A549 (cell line): ENCODE measurements around the gene PPP1R9B. TPM values are rescaled to one million over a fixed set of nuclear protein-coding genes. Genes with fewer than 3 reads are reported as not detected.

Experiments
- ATAC-seq, 2 experiments: fragments of 200-7000 bp in 1 of 2; fragments of >200 bp in 1 of 2; cut with Nextera tagmentation in 1 of 2; cut with Tn5 transposase in 1 of 2; 3 replicates each; pipeline versions ENCODE4 v1.8.0 to v1.9.1; 2018 to 2020; ENCODE audit warnings: mild to moderate bottlenecking in 1 of 2, moderate library complexity in 1 of 2
- CTCF ChIA-PET: fragments of 300-600 bp; sonication (Branson Sonifier 250); formaldehyde crosslinking; extraction: SDS; loops from one replicate; lab custom pipeline; 2021; ENCODE audit warnings: antibody characterized with exemption, inconsistent platforms; lab: Yijun Ruan, JAX
- POLR2A ChIA-PET: fragments of 350-600 bp; formaldehyde crosslinking; extraction: SDS; loops from one replicate; lab custom pipeline; 2021; ENCODE audit warnings: antibody characterized with exemption, inconsistent platforms; lab: Yijun Ruan, JAX
- DNase-seq, 2 experiments: peaks; one replicate each; pipeline versions ENCODE4 v3.0.0 to v3.0.0-alpha.2; 2011 to 2016; ENCODE audit warnings: low read depth in 1 of 2, low spot score in 1 of 2
- FAIRE-seq: peaks from 2 replicates; lab custom pipeline; 2011; peaks lifted over from hg19 to GRCh38; lab: Jason Lieb, UNC
- H3K27ac ChIP-seq, 2 experiments: fragments of >200 bp; sonication (Bioruptor Twin); formaldehyde crosslinking; 3 replicates each; pipeline ENCODE4 v1.5.1; 2016 to 2017
- H3K4me1 ChIP-seq: fragments of >200 bp; sonication (Bioruptor Twin); formaldehyde crosslinking; 3 replicates; pipeline ENCODE4 v1.6.1; 2016
- H3K4me2 ChIP-seq: fragments of >200 bp; sonication (Bioruptor Twin); formaldehyde crosslinking; 3 replicates; pipeline ENCODE4 v1.6.1; 2016
- H3K4me3 ChIP-seq: fragments of >200 bp; sonication (Bioruptor Twin); formaldehyde crosslinking; 3 replicates; pipeline ENCODE4 v1.5.1; 2016
- H3K9me3 ChIP-seq: fragments of >200 bp; sonication (Bioruptor Twin); formaldehyde crosslinking; 3 replicates; pipeline ENCODE4 v1.6.1; 2016
- CEBPB ChIP-seq, 2 experiments: fragments of >200 bp in 1 of 2; sonication (Bioruptor Twin) in 1 of 2; formaldehyde crosslinking in 1 of 2; IDR thresholded peaks; 2 replicates each; pipeline ENCODE4 v1.6.1; 2012 to 2016
- CHD4 ChIP-seq: fragments of 200-600 bp; sonication (generic); IDR thresholded peaks from 2 replicates; pipeline ENCODE4 v1.6.1; 2016; ENCODE audit warnings: antibody characterized with exemption, mild to moderate bottlenecking, borderline replicate concordance
- ESRRA ChIP-seq: fragments of 150-350 bp; IDR thresholded peaks from 2 replicates; pipeline ENCODE4 v1.6.1; 2014; ENCODE audit warnings: mild to moderate bottlenecking, low read length, borderline replicate concordance
- FOSB ChIP-seq: fragments of 250-450 bp; sonication (Bioruptor Pico); IDR thresholded peaks from 2 replicates; pipeline ENCODE4 v1.5.0; 2020; ENCODE audit warnings: mild to moderate bottlenecking, moderate library complexity
- FOSL2 ChIP-seq, 2 experiments: fragments of 450-650 bp in 1 of 2; fragments of >200 bp in 1 of 2; sonication (Bioruptor Twin) in 1 of 2; formaldehyde crosslinking; IDR thresholded peaks; 2 replicates each; pipeline versions ENCODE4 v1.5.0 to v1.6.1; 2016 to 2020; ENCODE audit warnings: mild to moderate bottlenecking in 1 of 2, moderate library complexity in 1 of 2
- FOXS1 ChIP-seq: fragments of 250-450 bp; sonication (Bioruptor Pico); IDR thresholded peaks from 2 replicates; pipeline ENCODE4 v1.5.0; 2020; ENCODE audit warnings: mild to moderate bottlenecking, moderate library complexity
- HDAC2 ChIP-seq: fragments of 200-600 bp; sonication (generic); IDR thresholded peaks from 2 replicates; pipeline ENCODE4 v1.6.1; 2016
- HOXB13 ChIP-seq: fragments of 250-450 bp; sonication (Bioruptor Pico); IDR thresholded peaks from 2 replicates; pipeline ENCODE4 v1.5.0; 2020; ENCODE audit warnings: low read depth, mild to moderate bottlenecking, moderate library complexity
- JUN ChIP-seq, 2 experiments: fragments of >200 bp; sonication (Bioruptor Twin); formaldehyde crosslinking; IDR thresholded peaks; 2 replicates in 1 of 2; 3 replicates in 1 of 2; pipeline ENCODE4 v1.6.1; 2016 to 2017
- JUNB ChIP-seq: fragments of >200 bp; sonication (Bioruptor Twin); formaldehyde crosslinking; IDR thresholded peaks from 2 replicates; pipeline ENCODE4 v1.6.1; 2016
- KDM1A ChIP-seq: fragments of 200-600 bp; sonication (generic); IDR thresholded peaks from 2 replicates; pipeline ENCODE4 v1.6.1; 2016; ENCODE audit warnings: low read depth, mild to moderate bottlenecking
- KDM5A ChIP-seq: fragments of 200-600 bp; sonication (generic); IDR thresholded peaks from 2 replicates; pipeline ENCODE4 v1.6.1; 2016; ENCODE audit warnings: antibody characterized with exemption, mild to moderate bottlenecking
- PBX3 ChIP-seq: IDR thresholded peaks from 2 replicates; pipeline ENCODE4 v1.6.1; 2012
- POLR2A ChIP-seq: IDR thresholded peaks from 2 replicates; pipeline ENCODE4 v1.6.1; 2012; ENCODE audit warnings: mild to moderate bottlenecking, low read length
- RAD21 ChIP-seq, 2 experiments: fragments of >200 bp in 1 of 2; sonication (Bioruptor Twin) in 1 of 2; formaldehyde crosslinking in 1 of 2; IDR thresholded peaks in 1 of 2; conservative IDR thresholded peaks in 1 of 2; 2 replicates in 1 of 2; 3 replicates in 1 of 2; pipeline ENCODE4 v1.6.1; 2012 to 2018; ENCODE audit warnings: inconsistent platforms in 1 of 2
- RARB ChIP-seq: fragments of 250-450 bp; sonication (Bioruptor Pico); IDR thresholded peaks from 2 replicates; pipeline ENCODE4 v1.8.0; 2021; ENCODE audit warnings: mild to moderate bottlenecking, moderate library complexity
- RCOR1 ChIP-seq: fragments of 150-350 bp; IDR thresholded peaks from 2 replicates; pipeline ENCODE4 v1.6.1; 2014; ENCODE audit warnings: antibody characterized with exemption, low read length, low read depth
- RFX5 ChIP-seq: fragments of 450-650 bp; IDR thresholded peaks from 2 replicates; pipeline ENCODE4 v1.7.1; 2014; ENCODE audit warnings: antibody characterized with exemption, mild to moderate bottlenecking, moderate library complexity
- TFCP2L1 ChIP-seq: fragments of 250-450 bp; sonication (Bioruptor Pico); IDR thresholded peaks from 2 replicates; pipeline ENCODE4 v1.5.0; 2021; ENCODE audit warnings: mild to moderate bottlenecking
- USF2 ChIP-seq: fragments of 450-650 bp; IDR thresholded peaks from 2 replicates; pipeline ENCODE4 v1.6.1; 2014; ENCODE audit warnings: antibody characterized with exemption
- ZNF302 ChIP-seq: fragments of 250-450 bp; sonication (Bioruptor Pico); IDR thresholded peaks from 2 replicates; pipeline ENCODE4 v1.9.0; 2021; ENCODE audit warnings: inconsistent platforms, mild to moderate bottlenecking, moderate library complexity
- WGBS: methylation state at CpG from one replicate; pipeline ENCODE4 v1.1.6; 2017; ENCODE audit errors: missing lambda C conversion rate; 5-methylcytosine and 5-hydroxymethylcytosine counted together
- polyA plus RNA-seq, 4 experiments: library from polyadenylated mRNA; depleted of rRNA in 3 of 4; stranded (reverse); fragments of >200 nt; fragmentation: RNase III in 1 of 4; extraction: RNeasy Plus Mini Kit Qiagen cat#74134 plus additional on column Dnase treatment in 1 of 4; gene quantifications; 2 replicates in 3 of 4; 3 replicates in 1 of 4; pipeline ENCODE4 v1.2.3, GENCODE V29; 2011 to 2017
- TF ChIP-seq, protein P1 (sequence below): fragments of >200 bp; sonication (Bioruptor Twin); formaldehyde crosslinking; IDR thresholded peaks from 3 replicates; pipeline ENCODE4 v1.6.1; 2016

The PPP1R9B gene
- polyA plus RNA-seq, 2 of the 4 experiments (the other 2 are of a cell fraction) = 22.0 to 40.6 TPM

DNA sequence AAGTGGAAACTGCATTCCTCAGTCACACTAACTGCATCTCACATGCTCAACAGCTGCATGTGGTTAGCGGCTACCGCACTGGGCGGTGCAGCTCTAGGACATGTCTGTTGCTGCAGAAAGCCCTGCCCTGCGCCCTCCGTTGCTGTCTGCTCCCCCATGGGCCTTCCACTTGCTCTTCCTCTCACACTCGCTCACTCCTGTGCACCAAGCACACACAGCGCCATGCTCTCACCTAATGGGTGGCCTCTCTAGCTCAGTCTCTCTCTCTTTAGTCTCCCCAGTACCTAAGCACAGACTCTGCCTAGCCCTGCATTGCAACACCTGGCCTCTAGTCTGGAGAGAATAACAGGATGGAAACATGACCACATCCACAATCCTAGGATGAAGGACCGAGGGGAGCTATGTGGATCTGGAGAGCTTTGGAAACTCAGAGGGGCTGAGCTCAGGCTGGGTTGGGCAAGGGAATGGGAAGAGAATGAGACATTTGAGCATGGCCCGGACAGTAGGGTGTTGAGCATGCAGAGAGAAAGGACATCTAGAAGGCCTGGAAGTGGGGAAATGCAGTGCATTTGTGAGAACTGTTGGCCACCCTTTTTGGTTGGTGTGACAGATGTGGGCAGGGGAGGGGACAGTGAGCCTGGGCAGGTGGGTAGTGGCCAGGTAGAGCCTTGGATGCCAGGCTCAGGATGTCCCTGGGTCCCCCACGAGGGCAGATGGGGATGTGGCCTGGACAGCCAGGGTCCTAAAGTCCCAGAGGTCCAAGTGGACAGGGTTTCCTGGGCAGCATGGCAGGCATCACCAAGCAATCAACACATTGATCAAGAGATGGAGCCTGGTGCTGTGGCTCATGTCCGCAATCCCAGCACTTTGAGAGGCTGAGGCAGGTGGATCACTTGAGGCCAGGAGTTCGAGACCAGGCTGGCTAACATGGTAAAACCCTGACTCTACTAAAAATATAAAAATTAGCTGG lies 31.4 kb upstream of the PPP1R9B start:
- ChIA-PET CTCF (interaction anchor here (1.1 to 4.0 kb wide), 8 partner anchors 10 to 86 kb away, joined by 3 to 41 read pairs (median 10); partner anchors contain the start of genes COL1A1 and PDK2), POLR2A (no interaction called here)
- peaks cover 45% of the 10 kb centered on the region for H3K4me1 ChIP-seq
- DNase-seq = no peak
- FAIRE-seq = peak; percentile 28
- no peak for ATAC-seq
- H3K4me3 ChIP-seq = no peak overlapping the region
- TF ChIP-seq FOSB (CRISPR knock-in tag) = no peak
- TF ChIP-seq HOXB13 (CRISPR knock-in tag) = no peak
- no peak for TF ChIP-seq FOSL2 (IDR thresholded peaks at IDR 0.05)
- no peak for TF ChIP-seq FOSL2 (CRISPR knock-in tag; IDR thresholded peaks at IDR 0.05)
- no peak for TF ChIP-seq KDM1A
- no peak for TF ChIP-seq ZNF302 (CRISPR knock-in tag)
- no peak for TF ChIP-seq USF2
- no peak for TF ChIP-seq RCOR1
- TF ChIP-seq RFX5 = no peak
- TF ChIP-seq HDAC2 = no peak
- no peak for TF ChIP-seq FOXS1 (CRISPR knock-in tag)
- TF ChIP-seq, protein P1, sequence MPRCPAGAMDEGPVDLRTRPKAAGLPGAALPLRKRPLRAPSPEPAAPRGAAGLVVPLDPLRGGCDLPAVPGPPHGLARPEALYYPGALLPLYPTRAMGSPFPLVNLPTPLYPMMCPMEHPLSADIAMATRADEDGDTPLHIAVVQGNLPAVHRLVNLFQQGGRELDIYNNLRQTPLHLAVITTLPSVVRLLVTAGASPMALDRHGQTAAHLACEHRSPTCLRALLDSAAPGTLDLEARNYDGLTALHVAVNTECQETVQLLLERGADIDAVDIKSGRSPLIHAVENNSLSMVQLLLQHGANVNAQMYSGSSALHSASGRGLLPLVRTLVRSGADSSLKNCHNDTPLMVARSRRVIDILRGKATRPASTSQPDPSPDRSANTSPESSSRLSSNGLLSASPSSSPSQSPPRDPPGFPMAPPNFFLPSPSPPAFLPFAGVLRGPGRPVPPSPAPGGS = no peak
- H3K27ac ChIP-seq = peak overlapping the region; percentile 21 to 95; a peak in 2 of 6 replicates
- WGBS = 80% methylated on average over 12 of the region's 12 CpGs
- H3K4me2 ChIP-seq = no peak overlapping the region
- H3K9me3 ChIP-seq = no peaks in the 10 kb centered on the region

DNA sequence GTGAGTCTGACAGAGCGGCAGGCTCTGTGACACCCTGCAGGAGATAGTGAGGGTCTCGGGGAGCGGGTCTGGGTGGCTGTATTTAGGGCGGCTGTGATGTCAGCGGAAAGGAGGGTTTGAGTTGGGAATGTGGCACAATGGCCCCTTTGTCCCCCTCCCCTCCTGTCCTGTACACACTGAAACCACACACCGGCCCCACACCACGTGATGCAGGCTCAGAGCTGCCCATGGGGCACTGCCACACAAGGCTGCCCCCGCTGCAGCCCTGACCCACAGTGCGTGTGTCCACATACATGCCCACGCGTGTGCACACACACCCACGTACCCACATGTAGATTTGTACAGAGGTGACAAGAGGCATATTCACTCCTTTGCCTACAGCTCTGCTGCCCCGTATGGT lies 30.7 kb upstream of the PPP1R9B start:
- ChIA-PET CTCF (interaction anchor here (1.1 to 4.0 kb wide), 8 partner anchors 11 to 86 kb away, joined by 3 to 41 read pairs (median 10); partner anchors contain the start of genes COL1A1 and PDK2), POLR2A (no interaction called here)
- FAIRE-seq (no peak), ATAC-seq (no peak), DNase-seq (no peak)
- peaks cover 53% of the 10 kb centered on the region for H3K4me1 ChIP-seq
- H3K4me3 ChIP-seq = no peak overlapping the region
- WGBS = 92% methylated on average over 13 of the region's 13 CpGs
- H3K4me2 ChIP-seq = no peak overlapping the region
- H3K9me3 ChIP-seq = no peaks in the 10 kb centered on the region
- TF ChIP-seq PBX3 = no peak
- no peak for TF ChIP-seq ESRRA
- no peak for TF ChIP-seq JUNB
- no peak for TF ChIP-seq RARB (CRISPR knock-in tag)
- TF ChIP-seq RFX5 = no peak
- no peak for TF ChIP-seq JUN (IDR thresholded peaks at IDR 0.05)
- no peak for TF ChIP-seq USF2
- TF ChIP-seq CHD4 = no peak
- TF ChIP-seq, protein P1 = no peak
- TF ChIP-seq RAD21 (conservative IDR thresholded peaks at IDR 0.05 in 1 of 2, IDR thresholded peaks at IDR 0.05 in 1 of 2) = no peak
- no peak for TF ChIP-seq POLR2A
- no peak for TF ChIP-seq CEBPB (IDR thresholded peaks at IDR 0.05)
- no peak for TF ChIP-seq KDM5A
- no peak for TF ChIP-seq TFCP2L1 (CRISPR knock-in tag)
- H3K27ac ChIP-seq = peak overlapping the region; percentile 21 to 95; a peak in 3 of 6 replicates
